HG03159 (cell line): ENCODE data around the gene CLTRN.
A peak's percentile ranks its signal among the peaks of the same experiment; 100 is the strongest.

Experiments
- ATAC-seq: cut with Tn5 transposase; IDR thresholded peaks from one replicate; pipeline ENCODE4 v1.9.1; 2021; ENCODE audit warnings: mild to moderate bottlenecking, moderate library complexity; ENCODE audit not compliant: unreplicated experiment

CLTRN gene

GRCh38 chrX:15653961-15654360, 10.6 kb downstream of the CLTRN start:
- ATAC-seq: no peak

DNA sequence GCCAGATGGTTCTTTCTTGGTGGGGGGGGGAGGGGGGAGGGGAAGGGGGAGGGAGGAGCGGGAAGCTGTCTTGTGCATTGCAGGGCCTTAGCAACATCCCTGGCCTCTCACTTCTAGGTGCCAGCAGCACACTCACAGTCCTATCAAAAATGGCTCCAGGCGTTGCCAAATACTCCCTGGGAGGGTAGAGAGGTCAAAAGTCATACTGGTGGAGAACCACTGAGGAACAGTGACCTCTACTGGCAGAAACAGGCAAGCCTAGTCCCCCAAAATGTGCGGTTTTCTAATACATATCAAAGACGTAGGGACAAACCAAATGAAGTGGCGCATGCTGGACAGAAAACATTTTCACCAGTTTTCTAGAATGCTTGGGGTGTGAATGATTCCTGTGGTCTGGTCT, 17.1 kb downstream of the CLTRN start:
- ATAC-seq: peak; percentile 70

- ATAC-seq: no peak
Measured at GRCh38 chrX:15646543-15646942, 18.1 kb downstream of the CLTRN start.

- ATAC-seq: no peak
Measured at GRCh38 chrX:15646031-15646430, 18.6 kb downstream of the CLTRN start.

GRCh38 chrX:15645266-15645665, 19.3 kb downstream of the CLTRN start:
- no peak for ATAC-seq

DNA sequence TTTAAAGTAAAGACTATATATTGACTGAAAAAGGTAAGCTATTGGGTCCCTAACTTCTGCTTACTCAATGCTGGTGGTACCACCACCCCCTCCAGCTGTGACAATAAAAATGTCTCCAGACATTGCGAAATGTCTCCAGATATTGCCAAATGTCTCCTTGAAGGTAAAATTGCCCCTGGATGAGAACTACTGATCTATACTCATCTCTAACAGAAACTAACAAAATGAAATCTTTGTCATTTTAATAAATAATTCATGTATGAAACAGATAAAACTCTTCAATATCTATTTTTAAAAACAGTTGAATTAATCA, 20.1 kb downstream of the CLTRN start:
- no peak for ATAC-seq

DNA sequence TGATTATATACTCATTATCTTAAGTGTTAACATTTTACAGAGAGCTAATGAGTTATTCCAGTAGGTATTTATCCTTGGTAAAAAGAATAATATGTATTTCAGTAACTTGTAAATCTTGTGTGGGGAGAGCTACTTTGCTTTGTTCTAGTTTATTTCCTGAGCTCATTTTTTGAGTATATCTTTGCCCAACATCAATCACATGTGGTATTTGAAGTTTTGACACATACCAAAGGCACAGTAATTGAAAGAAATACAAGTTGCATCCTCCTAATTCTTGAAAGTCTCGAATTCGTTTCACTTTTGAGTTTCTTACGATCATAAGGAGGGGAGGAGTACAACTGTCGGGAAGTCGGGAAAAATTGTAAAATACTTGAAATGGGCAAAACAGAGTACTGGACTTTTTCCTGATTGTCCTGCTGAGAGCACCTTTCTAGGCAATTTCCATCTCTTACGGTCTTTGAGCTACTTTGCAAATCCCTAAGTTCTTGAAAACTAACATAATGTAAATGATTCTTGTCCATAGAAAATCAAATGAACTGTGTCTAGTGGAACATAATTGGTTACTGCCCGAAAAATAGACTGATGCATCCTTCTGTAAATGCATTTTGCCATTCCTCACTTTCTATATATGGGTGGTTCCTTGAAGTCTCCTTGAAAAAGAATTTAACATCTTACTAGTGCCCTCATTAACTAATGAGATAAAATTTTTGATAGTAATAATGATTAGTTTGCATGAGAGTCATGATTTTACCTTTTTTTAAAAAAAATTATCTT, 20.6 kb downstream of the CLTRN start:
- no peak for ATAC-seq

- ATAC-seq: no peak
Measured at GRCh38 chrX:15631637-15632036, 33.0 kb downstream of the CLTRN start.

- no peak for ATAC-seq
Measured at GRCh38 chrX:15623054-15623453, 41.6 kb downstream of the CLTRN start.

- ATAC-seq: no peak
Measured at GRCh38 chrX:15619053-15619755, 45.4 kb downstream of the CLTRN start.

GRCh38 chrX:15617111-15617510, 47.5 kb downstream of the CLTRN start:
- no peak for ATAC-seq

DNA sequence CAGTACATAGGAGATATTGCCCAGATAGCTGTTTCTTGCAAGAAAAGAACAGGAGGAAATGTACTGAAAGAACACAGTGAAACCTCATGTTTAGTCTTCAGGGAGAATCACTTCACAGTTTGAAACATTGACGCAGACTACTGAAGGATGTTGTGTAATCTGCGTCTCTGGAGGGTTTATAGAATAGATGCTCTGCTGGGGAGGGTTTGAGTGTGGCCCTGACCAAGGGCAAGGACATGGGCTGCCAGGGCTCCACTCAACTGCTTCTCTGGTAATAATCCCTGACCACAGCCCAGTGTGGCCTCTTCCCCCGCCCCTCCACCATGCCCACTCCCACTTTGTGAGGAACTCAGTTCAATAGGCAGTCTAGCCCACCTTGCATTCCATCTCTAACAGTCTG, 48.1 kb downstream of the CLTRN start:
- ATAC-seq: no peak

GRCh38 chrX:15607067-15607466, 57.5 kb downstream of the CLTRN start:
- no peak for ATAC-seq

- ATAC-seq: no peak
Measured at GRCh38 chrX:15606136-15606535, 58.5 kb downstream of the CLTRN start.

DNA sequence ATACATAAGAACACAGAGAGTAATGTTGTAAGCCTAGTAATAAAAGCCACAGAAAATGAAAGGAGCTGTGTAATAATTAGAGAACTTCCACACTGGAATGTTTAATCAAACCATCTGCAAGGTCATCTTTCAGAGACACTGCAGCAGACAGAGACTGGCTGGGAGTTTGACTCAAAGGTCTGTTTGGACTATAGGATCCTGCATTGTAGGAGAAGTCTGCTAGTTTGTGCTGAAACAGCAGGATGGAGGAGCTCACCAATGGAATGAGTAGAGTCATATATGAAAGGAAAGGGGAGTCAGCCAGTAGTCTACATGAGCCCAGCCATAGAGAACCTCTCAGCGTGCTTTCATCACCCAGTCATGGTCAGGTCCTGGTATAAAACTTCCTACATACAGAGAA, 59.4 kb downstream of the CLTRN start:
- ATAC-seq: no peak

- no peak for ATAC-seq
Measured at GRCh38 chrX:15602761-15603160, 61.8 kb downstream of the CLTRN start.

DNA sequence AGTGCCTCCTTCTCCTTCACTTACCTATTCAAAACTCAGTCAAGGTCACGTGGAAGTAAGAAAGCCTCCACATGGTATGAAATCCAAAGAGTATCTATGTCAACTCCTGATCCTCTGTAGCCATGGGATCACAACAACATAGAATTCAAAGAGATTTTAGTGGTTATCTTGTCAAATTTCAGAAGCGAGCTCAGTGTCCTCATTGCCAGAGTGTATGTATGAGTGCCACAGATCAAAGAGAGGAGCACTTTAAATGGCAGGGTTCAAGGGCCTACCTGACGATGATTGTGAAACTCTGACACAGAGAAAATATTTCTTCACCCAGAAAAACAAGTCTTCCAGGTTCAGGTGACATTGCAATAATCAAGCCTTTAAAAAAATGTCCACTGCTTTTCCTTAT, 62.7 kb downstream of the CLTRN start:
- no peak for ATAC-seq

GRCh38 chrX:15600745-15601144, 63.9 kb downstream of the CLTRN start, which contains the start of gene ACE2:
Gene ACE2 (minus strand): TSS chrX:15600960. CDS start chrX:15600911, 49 bp downstream.
- ATAC-seq: no peak

- no peak for ATAC-seq
Measured at GRCh38 chrX:15600049-15600448, 64.6 kb downstream of the CLTRN start.

DNA sequence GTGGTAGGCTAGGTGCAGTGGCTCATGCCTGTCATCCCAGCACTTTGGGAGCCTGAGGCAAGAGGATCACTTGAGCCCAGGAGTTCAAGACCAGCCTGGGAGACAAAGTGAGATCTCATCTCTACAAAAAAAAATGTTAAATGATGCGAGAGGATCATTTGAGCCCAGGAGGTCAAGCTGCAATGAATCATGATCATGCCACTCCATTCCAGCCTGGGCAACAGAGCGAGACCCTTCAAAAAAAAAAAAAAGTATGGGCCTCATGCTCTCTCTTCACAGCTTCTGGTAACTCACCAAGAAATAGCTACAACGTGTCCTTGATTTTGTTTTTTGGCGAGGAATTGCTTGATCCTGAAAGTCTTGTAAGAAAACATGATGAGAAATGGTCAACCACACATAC, 65.1 kb downstream of the CLTRN start:
- ATAC-seq: no peak

DNA sequence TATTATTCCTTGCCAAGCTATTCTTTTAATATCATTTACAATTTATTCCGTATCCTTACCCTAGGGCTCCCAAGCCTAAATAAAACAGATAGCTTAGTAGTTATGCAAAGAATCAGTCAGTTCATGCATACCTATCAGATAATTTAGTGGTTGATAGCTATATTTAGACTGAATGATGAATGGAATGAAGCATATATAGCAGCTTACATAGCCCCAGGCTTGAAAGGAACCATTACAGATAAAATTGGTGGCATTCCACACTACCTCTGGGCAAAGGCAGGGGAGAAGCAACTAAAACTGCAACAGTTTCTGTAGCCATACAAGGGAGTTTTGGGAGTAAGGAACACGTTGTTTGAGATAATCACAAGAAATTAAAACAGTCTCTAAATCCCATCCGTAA, 66.6 kb downstream of the CLTRN start:
- ATAC-seq: no peak

DNA sequence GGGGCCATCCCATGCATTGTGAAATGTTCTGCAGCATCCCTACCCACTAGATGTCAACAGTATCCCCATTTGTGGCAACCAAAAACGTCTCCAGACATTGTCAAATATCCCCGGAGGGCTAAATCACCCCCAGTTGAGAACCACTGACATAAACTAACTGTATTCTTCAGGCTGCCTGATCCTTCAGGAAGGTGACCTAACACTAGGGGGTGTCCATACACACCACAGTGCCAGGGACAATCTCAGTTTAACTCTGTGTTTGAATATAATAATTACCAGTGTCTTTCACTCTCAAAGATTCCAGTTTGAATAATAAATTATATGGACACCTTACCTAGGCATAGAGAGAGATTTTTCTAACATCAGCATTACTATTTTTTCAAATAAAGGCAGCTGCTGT, 70.2 kb downstream of the CLTRN start:
- ATAC-seq: no peak
